K562 treated with DMSO at 1 percent for 48 hours (cell line): ENCODE data around the gene AIPL1. TPM values are rescaled to one million over a fixed set of nuclear protein-coding genes. Genes with fewer than 3 reads are reported as not detected.

ENCODE experiments used
- total RNA-seq: library from RNA; unstranded; fragments of 300-600 nt; gene quantifications from 2 replicates; pipeline ENCODE4 v1.2.3, GENCODE V29; 2022; ENCODE audit warnings: low replicate concordance; ENCODE audit errors: extremely low read depth

The AIPL1 gene
- not detected in 2 replicates for total RNA-seq

GRCh38 chr17:6435051-6435450 is at the start of gene AIPL1:
Gene AIPL1, minus strand, starts transcription at chr17:6435121. Its CDS starts 17 bp downstream, at chr17:6435104.

GRCh38 chr17:6443692-6444570 is 9.0 kb upstream of the AIPL1 start, which contains the start of gene PIMREG:
Gene PIMREG, plus strand, starts transcription at chr17:6444455. Its CDS starts 656 bp downstream, at chr17:6445111.

Other genes starting within 250 kb of the AIPL1 start
- not detected in 2 replicates for gene PIMREG, start 9.3 kb upstream of the AIPL1 start, total RNA-seq
- gene PITPNM3, start 121.4 kb upstream of the AIPL1 start, total RNA-seq = not detected in 2 replicates
- gene KIAA0753, start 205.6 kb upstream of the AIPL1 start, total RNA-seq = not detected in 2 replicates
- gene TXNDC17, start 205.9 kb upstream of the AIPL1 start, total RNA-seq = not detected in 2 replicates
- not detected in 2 replicates for gene MED31, start 216.5 kb upstream of the AIPL1 start, total RNA-seq
- gene C17orf100, start 216.6 kb upstream of the AIPL1 start, total RNA-seq = not detected in 2 replicates